ENCODE data around the gene RAP1GAP2. TPM values are rescaled to one million over a fixed set of nuclear protein-coding genes. Genes with fewer than 3 reads are reported as not detected.

The RAP1GAP2 gene
- 52.5 TPM for polyA plus RNA-seq (2012; ENCODE audit: insufficient read depth, insufficient read length, low read depth)

DNA sequence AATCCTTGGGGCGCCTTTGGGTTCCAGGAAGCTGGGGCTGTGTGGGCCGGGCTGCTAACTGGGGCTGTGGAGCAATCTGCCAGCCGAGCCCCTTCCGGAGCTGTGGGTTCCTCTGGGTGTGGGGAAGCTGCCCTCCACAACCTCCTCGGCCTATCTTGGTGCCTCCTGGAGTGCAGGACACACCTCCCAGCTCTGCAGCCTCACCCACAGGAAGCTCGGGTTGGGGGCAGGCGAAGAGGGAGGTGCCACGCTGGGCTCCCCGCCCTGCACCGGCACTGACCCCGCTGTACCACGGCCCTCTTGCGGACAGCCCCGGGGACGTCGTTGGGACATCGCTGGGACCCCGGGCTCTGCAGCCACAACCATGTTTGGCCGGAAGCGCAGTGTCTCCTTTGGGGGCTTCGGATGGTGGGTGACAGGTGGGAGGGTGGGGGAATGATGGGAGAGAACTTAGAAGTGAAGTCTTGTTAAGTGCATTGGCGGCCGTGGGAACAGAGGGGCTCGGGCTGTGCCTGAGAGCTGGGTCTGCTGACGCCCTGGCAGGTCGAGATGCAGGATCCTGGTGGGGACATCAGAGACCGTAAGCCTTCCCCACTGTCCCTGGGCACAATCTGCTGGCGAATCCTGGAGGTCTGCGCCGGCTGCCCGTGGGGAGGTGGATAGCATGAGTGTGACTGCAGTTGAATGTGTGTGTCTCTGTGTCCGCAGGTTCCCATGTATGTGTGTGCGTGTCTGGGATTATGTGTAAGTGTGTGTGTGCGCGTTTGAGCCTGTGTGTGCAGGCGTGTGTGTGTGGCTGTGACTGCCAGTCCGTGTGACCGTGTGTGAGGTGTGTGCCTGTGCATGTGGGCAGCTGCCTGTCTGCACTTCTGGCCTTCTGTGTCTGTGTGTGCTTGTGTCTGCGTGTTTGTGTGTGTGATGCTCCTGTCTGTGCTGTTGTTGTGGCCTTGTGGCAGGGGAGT is at the start of gene RAP1GAP2:
RAP1GAP2 (plus strand) TSS at position 275 of the 962 bp plus-strand sequence; CDS start at position 365, 90 bp downstream.
- H3K4me1 ChIP-seq, result no peaks in the 10 kb centered on the region
- no peak for TF ChIP-seq CTCF (IDR thresholded peaks at IDR 0.05; ENCODE audit: low read depth, low read length)
- no peak within 1 kb of the TSS for H3K4me3 ChIP-seq (ENCODE audit: low read depth, low read length)
- H3K36me3 ChIP-seq, result no peaks in the 10 kb centered on the region
- no peak for DNase-seq
- no peaks in the 10 kb centered on the region for H3K27me3 ChIP-seq
- H3K9me3 ChIP-seq, result no peaks in the 10 kb centered on the region

DNA sequence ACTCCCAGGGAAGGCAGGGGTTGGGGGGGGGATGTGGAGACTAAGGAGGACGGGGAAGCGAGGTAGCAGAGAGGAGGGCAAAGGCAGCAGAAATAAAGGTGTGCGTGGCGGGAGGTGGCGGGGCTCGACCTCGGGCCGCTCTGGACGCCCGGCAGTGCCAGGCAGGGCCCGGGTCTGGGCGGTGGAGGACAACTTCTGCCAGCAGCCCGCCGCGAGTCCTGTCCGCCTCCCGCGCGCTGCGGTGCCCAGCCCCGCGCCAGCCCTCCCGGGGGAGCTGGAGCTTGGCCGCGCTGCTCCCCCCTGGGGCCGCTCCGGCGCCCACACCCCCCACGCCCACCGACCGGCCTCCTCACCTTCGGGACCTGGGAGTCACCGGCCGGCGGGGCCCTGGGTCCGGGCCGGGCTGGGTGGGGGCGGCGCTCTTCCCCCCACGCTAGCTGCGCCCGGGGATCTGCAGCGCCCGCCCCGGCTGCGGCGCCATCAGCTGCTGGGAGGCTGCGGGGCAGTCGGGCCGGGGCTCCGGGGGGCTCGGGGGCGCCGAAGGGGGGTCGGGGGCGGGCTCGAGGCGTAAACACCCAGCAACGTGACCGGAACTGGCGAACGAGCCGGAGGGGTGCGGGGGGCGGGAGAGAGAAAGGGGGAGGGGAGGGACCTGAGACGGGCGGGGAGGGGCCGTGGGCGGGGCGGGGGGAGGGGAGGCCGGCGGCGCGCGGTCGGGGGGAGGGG is 47.0 kb upstream of the RAP1GAP2 start, which contains the start of gene CCDC92B:
CCDC92B (minus strand) TSS at position 595 of the 726 bp plus-strand sequence. CDS start 14,507 bp downstream, outside the sequence.
- H3K9me3 ChIP-seq, result no peaks in the 10 kb centered on the region
- DNase-seq, result peak; percentile 31
- no peak for TF ChIP-seq CTCF (IDR thresholded peaks at IDR 0.05; ENCODE audit: low read depth, low read length)
- no peaks in the 10 kb centered on the region for H3K27me3 ChIP-seq
- no peaks in the 10 kb centered on the region for H3K4me1 ChIP-seq
- peak within 1 kb of the TSS; percentile 59 for H3K4me3 ChIP-seq (ENCODE audit: low read depth, low read length)
- no peaks in the 10 kb centered on the region for H3K36me3 ChIP-seq

DNA sequence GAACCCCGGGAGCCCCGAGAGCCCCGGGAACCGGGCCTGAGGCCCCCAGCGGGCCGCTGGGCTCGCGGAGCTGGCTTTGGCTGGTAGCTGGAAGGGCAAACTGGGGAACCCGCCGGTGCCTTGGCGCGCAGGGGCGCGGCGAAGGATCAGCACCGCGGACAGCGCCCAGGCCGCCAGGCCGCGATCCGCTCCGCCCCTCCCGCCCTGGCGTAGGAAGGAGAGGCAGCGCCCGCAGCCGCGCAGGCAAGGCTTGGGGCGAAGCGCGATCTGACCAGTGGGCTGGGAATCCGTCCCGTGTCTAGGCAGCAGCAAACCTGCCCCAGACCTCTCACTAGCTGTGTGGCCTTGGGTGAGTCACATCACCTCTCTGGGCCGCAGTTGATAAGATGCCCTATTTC is 46.5 kb upstream of the RAP1GAP2 start:
- Histone ChIP-seq H3K36me3 (no peaks in the 10 kb centered on the region), H3K4me3 (ENCODE audit: low read depth, low read length) (peak overlapping the region; percentile 59), H3K4me1 (no peaks in the 10 kb centered on the region), H3K9me3 (no peaks in the 10 kb centered on the region), H3K27me3 (no peaks in the 10 kb centered on the region)
- DNase-seq, result peak; percentile 80
- TF ChIP-seq CTCF (IDR thresholded peaks at IDR 0.05; ENCODE audit: low read depth, low read length), result no peak

DNA sequence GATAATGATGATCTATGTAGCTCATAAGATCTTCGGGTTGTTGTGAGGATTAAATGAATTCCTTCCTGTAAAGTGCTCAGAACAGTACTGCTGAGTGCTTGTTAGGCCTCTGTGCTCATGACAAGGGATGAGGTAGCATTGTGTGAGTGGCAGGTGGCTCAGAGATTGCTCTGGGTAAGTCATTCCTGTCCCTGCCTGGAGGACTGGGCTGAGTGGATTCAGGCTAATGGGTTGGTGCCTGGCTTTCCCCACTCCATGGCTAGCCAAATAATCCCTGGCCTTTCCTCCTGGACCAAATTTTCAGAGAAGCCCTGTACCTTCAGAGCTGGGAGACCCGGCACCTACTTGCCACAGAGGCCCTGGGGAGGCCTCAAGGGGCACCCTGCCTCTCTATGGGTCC is 45.5 kb upstream of the RAP1GAP2 start:
- DNase-seq, result no peak
- no peaks in the 10 kb centered on the region for H3K4me1 ChIP-seq
- H3K36me3 ChIP-seq, result no peaks in the 10 kb centered on the region
- H3K4me3 ChIP-seq (ENCODE audit: low read depth, low read length), result no peak overlapping the region
- TF ChIP-seq CTCF (IDR thresholded peaks at IDR 0.05; ENCODE audit: low read depth, low read length), result no peak
- no peaks in the 10 kb centered on the region for H3K9me3 ChIP-seq
- H3K27me3 ChIP-seq, result peaks cover 7% of the 10 kb centered on the region

DNA sequence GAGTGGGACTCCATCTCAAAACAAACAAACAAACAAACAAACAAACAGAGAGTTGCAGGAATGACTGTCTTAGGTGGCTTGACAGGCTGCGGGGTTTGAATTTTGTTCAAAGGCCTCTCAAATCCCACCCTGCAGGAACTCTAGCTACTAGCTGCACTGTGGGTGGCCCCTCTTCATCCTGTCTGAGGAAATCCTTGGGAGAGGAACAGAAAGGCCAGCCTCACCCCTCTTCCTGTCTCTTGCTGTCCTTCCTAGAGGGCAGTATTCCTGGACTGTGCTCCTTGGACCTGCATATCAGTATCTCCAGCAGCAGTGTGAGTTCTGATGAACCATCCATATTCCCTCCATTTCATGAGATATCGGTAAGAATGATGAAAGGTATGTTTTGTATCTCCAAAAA is 44.7 kb upstream of the RAP1GAP2 start:
- no peaks in the 10 kb centered on the region for H3K36me3 ChIP-seq
- H3K9me3 ChIP-seq, result no peaks in the 10 kb centered on the region
- no peaks in the 10 kb centered on the region for H3K4me1 ChIP-seq
- no peak for DNase-seq
- H3K27me3 ChIP-seq, result peaks cover 14% of the 10 kb centered on the region
- H3K4me3 ChIP-seq (ENCODE audit: low read depth, low read length), result no peak overlapping the region
- no peak for TF ChIP-seq CTCF (IDR thresholded peaks at IDR 0.05; ENCODE audit: low read depth, low read length)
